ENCODE measurements around the gene ENC1.

Gene ENC1

GRCh38 chr5:74655206-74655605, 14.7 kb upstream of the ENC1 start:
- ChIA-PET CTCF (interaction anchor here (0.5 to 0.7 kb wide), 3 partner anchors 69 to 766 kb away, joined by 3 to 5 read pairs (median 3); no protein-coding TSS in a partner anchor), POLR2A (ENCODE audit: low non-redundant PET) (no interaction called here)
- TF ChIP-seq CTCF (conservative IDR thresholded peaks at IDR 0.05; ENCODE audit: low read depth) = no peak
- no peak for DNase-seq (ENCODE audit: low spot score)
- no peak overlapping the region for H3K27ac ChIP-seq

GRCh38 chr5:74653991-74654390, 13.5 kb upstream of the ENC1 start:
- no peak overlapping the region for H3K27ac ChIP-seq
- ChIA-PET CTCF (interaction anchor here (0.5 to 0.6 kb wide), 2 partner anchors 234 to 744 kb away, joined by 3 to 7 read pairs; no protein-coding TSS in a partner anchor), POLR2A (ENCODE audit: low non-redundant PET) (no interaction called here)
- TF ChIP-seq CTCF (conservative IDR thresholded peaks at IDR 0.05; ENCODE audit: low read depth) = no peak
- DNase-seq (ENCODE audit: low spot score) = no peak

- POLR2A ChIA-PET (ENCODE audit: low non-redundant PET) = no interaction called here
- peak overlapping the region; percentile 33; the same call in 1 of the 2 replicates for H3K27ac ChIP-seq
- CTCF ChIA-PET = interaction anchor here (0.6 kb wide), 1 partner anchor 38 kb away, joined by 3 read pairs; no protein-coding TSS in a partner anchor
These were observed 12.0 kb upstream of the ENC1 start for GRCh38 chr5:74652576-74652975.

GRCh38 chr5:74651710-74652109, 11.2 kb upstream of the ENC1 start:
- CTCF ChIA-PET = interaction anchor here (0.7 kb wide), 1 partner anchor 523 kb away, joined by 3 read pairs; no protein-coding TSS in a partner anchor
- DNase-seq (ENCODE audit: low spot score) = peak; percentile 71
- TF ChIP-seq CTCF (conservative IDR thresholded peaks at IDR 0.05; ENCODE audit: low read depth) = no peak
- H3K27ac ChIP-seq = no peak overlapping the region
- POLR2A ChIA-PET (ENCODE audit: low non-redundant PET) = no interaction called here

More at GRCh38 chr5:74652576-74652975, 12.0 kb upstream of the ENC1 start:
- no peak for DNase-seq (ENCODE audit: low spot score)
- no peak for TF ChIP-seq CTCF (conservative IDR thresholded peaks at IDR 0.05; ENCODE audit: low read depth)

DNA sequence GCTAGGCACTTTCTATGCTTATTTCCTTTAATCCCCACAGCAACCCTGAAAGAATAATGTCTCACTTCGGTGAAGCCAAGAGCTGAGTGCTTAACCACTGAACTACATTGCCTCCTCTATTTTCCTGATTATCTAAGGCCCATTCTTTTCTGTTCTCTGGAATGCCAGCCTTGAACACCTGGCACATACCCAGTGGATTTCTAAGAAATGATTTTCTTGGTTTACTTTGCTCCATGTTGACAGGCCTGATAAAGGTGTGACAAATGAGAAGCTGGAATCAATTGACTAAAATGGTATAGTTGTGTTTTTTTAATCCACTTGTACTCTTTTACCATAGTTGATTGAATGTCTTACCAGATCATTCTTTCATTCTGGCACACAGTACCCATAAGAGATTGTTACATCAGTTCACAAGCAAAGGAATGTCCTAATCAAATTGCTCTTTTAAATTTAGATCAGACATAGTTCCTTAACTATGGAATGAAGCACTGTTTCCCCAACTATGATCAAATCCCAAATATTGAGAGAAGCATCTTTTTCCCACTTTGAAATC, 9.0 kb upstream of the ENC1 start:
- no peak for DNase-seq (ENCODE audit: low spot score)
- CTCF ChIA-PET = interaction anchor here (0.6 to 1.1 kb wide), 10 partner anchors 9 to 1107 kb away, joined by 3 to 5 read pairs (median 3); no protein-coding TSS in a partner anchor
- no peak for TF ChIP-seq CTCF (conservative IDR thresholded peaks at IDR 0.05; ENCODE audit: low read depth)
- POLR2A ChIA-PET (ENCODE audit: low non-redundant PET) = no interaction called here
- no peak overlapping the region for H3K27ac ChIP-seq

DNA sequence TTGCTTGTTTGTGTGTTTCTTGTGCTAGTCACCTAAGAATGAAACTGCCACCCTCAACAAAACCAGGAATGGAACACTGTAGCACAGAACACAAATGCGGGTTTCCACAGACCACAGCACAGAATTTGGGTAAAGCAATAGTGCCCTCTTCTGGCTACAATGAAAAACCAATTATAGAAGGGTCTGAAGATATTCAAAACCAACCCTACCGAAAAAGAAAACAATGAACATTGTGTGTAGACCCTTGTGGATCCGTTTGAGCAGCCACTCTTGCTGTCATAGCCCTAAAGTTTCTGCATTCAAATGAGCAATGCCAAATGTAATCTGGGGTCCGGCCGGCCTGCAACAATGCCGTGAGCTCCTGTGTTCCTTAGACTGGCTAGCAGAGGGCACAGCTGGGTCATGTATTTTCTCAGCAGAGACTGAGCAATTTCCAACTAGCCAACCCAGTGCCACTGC, 8.3 kb upstream of the ENC1 start:
- peak; percentile 86 for TF ChIP-seq CTCF (conservative IDR thresholded peaks at IDR 0.05; ENCODE audit: low read depth)
- ChIA-PET CTCF (interaction anchor here (0.6 to 1.1 kb wide), 9 partner anchors 8 to 1107 kb away, joined by 3 to 5 read pairs (median 3); partner anchors contain the start of gene HEXB), POLR2A (ENCODE audit: low non-redundant PET) (no interaction called here)

More for the DNA sequence above, 8.3 kb upstream of the ENC1 start:
- H3K27ac ChIP-seq = no peak overlapping the region
- DNase-seq (ENCODE audit: low spot score) = peak; percentile 77

Data from RWPE1 (cell line).